Fibroblast of mammary gland (primary cell): ENCODE measurements around the gene UBE2F.

Experiments
- DNase-seq: peaks from one replicate; pipeline ENCODE4 v3.0.0-alpha.2; 2010; ENCODE audit warnings: low read depth
- H3K4me3 ChIP-seq: 2 replicates; pipeline ENCODE4 v1.5.1; 2011; ENCODE audit warnings: low read depth, mild to moderate bottlenecking, low read length, moderate library complexity; ENCODE audit not compliant: control insufficient read depth
- TF ChIP-seq, protein P1 (sequence below): conservative IDR thresholded peaks from 2 replicates; pipeline ENCODE4 v1.5.1; 2011; ENCODE audit warnings: low read depth, low read length, inconsistent platforms; ENCODE audit not compliant: control insufficient read depth, insufficient read depth

Gene UBE2F

DNA sequence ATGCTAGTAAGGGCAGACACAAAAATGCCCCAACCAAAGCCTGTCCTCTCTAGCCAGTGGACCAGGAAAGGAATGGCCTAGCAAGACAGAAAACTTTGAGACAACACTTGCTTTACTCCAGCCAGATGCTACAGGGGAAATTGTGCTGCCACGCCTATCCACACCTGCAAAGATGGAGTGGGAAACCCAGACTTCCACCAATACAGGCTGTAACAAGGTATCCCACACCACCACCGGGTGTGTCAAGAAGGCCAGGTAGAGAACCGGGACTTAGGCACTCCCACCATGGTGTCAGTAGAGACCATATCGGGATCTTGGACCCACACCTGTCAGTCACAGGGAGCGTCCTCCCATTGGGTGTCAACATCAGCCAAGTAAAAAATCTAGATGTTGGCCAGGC lies 117.1 kb downstream of the UBE2F start:
- TF ChIP-seq, protein P1, sequence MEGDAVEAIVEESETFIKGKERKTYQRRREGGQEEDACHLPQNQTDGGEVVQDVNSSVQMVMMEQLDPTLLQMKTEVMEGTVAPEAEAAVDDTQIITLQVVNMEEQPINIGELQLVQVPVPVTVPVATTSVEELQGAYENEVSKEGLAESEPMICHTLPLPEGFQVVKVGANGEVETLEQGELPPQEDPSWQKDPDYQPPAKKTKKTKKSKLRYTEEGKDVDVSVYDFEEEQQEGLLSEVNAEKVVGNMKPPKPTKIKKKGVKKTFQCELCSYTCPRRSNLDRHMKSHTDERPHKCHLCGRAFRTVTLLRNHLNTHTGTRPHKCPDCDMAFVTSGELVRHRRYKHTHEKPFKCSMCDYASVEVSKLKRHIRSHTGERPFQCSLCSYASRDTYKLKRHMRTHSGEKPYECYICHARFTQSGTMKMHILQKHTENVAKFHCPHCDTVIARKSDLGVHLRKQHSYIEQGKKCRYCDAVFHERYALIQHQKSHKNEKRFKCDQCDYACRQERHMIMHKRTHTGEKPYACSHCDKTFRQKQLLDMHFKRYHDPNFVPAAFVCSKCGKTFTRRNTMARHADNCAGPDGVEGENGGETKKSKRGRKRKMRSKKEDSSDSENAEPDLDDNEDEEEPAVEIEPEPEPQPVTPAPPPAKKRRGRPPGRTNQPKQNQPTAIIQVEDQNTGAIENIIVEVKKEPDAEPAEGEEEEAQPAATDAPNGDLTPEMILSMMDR: no peak
- no peak overlapping the region for H3K4me3 ChIP-seq
- no peak for DNase-seq

DNA sequence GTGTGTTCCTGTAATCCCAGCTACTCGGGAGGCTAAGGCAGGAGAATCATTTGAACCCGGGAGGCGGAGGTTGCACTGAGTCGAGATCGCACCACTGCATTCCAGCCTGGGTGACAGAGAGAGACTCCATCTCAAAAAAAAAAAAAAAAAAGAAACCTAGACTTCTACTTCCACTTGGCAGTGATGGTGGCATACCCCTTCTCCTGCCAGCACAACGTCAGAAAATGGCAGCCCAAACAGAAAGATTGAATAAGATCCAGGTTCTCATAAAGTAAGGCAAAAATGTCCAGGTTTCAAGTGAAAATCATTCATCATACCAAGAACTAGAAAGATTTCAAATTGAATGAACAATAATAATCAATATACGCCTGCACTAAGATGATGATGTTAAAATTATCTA lies 117.9 kb downstream of the UBE2F start:
- TF ChIP-seq, protein P1: no peak

DNA sequence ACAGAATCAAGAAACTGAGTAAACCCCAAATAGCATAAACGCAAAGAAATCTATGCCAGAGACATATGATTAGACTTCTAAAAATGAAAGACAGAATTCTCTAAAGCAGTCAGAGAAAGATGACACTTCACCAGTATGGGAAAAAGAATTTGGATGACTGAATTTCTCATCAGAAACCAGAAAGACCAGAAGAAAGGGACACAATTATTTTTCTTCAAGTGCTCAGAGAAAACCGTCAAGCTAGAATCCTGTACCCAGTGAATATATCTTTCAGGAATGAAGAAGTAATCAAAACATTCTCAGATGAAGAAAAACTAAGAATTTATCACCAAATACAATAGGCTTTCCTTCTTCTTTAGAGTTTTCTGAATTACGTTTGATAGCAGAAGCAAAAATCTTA lies 119.1 kb downstream of the UBE2F start:
- DNase-seq: no peak

More for the DNA sequence above, 117.9 kb downstream of the UBE2F start:
- DNase-seq: no peak
- H3K4me3 ChIP-seq: no peak overlapping the region

DNA sequence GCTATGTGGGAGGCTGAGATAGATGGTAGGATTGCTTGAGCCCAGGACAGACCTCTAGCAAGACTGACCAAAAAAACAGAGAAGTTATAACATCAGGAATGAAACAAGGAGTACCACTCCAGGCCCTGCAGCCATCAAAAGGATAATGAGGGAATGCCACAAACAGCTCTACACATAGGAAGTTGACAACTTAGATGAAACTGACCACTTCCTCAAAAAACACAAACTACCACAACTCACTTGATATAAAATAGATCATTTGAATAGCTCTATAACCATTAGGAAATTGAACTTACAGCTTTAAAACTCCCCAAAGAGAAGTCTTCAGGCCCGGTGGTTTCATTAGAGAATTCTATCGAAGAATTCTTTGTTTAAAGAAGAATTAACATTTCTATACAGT lies 120.4 kb downstream of the UBE2F start:
- no peak for DNase-seq
- TF ChIP-seq, protein P1: no peak
- H3K4me3 ChIP-seq: no peak overlapping the region

More for the DNA sequence above, 119.1 kb downstream of the UBE2F start:
- H3K4me3 ChIP-seq: no peak overlapping the region
- TF ChIP-seq, protein P1: no peak

DNA sequence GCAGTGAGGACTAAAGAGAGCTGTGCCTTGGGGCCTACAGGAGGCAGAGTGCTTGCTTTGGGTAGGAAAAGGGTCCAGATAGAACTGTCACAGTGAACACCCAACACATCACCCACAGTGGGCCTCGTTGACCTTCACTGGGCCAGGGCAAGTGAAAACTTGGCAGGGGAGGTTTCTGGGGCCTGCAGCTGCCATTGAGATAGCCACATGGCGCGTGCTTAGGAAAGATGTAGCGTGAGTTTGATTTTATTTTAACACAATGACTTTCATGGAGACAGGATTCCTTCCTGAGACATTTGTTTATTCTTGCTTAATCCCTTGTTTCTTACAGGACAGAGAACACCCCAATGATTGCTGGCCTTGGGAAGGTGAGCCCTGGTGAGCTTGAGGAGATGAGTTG lies 124.1 kb downstream of the UBE2F start:
- TF ChIP-seq, protein P1: no peak
- DNase-seq: no peak
- H3K4me3 ChIP-seq: no peak overlapping the region

DNA sequence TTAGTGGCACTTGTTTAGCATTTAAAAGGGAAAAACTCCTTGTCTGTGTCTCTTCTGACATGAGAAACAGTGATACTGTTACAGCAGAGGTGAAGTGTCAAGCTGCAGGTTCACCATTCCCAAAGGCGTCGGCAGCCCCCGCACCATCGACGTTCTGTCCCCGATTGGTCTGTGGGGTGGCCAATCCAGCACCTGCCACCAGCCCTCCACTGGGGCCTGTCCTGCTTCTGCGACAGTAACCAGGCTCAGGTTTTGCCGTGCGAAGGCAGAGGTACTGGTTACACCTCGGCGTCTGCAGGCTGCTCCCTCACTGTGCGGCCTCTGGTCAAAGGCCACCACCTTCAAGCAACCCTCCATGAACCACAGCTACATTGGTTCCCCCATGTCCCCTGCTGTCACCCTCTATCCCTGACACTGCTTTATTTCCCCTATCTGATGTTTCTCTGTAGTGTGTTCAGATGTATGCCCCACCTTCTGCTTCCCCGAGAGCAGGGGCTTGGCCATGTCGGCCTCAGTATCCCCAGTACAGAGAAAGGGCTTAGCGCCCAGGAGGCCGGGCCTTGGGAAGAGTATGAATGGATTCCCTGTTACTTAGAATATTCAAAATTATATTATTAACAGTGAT lies 124.7 kb downstream of the UBE2F start:
- no peak for DNase-seq
- H3K4me3 ChIP-seq: no peak overlapping the region
- TF ChIP-seq, protein P1: no peak
